NB4 (cell line): ENCODE results near the gene NRN1L.

Source experiments
- MYC ChIP-seq: IDR thresholded peaks from 2 replicates; pipeline ENCODE4 v1.6.1; 2011; ENCODE audit warnings: low read depth, low read length
- POLR2A ChIP-seq: IDR thresholded peaks from 2 replicates; pipeline ENCODE4 v1.6.1; 2011; ENCODE audit warnings: mild to moderate bottlenecking; ENCODE audit not compliant: insufficient read length; ENCODE audit errors: extremely low read depth
- TF ChIP-seq, protein P1 (sequence below): IDR thresholded peaks from one replicate; pipeline ENCODE4 v1.5.1; 2012; ENCODE audit warnings: low read depth, low read length
- TF ChIP-seq, protein P2 (sequence below): IDR thresholded peaks from 2 replicates; pipeline ENCODE4 v1.6.1; 2011; ENCODE audit warnings: low read depth, low read length

DNA sequence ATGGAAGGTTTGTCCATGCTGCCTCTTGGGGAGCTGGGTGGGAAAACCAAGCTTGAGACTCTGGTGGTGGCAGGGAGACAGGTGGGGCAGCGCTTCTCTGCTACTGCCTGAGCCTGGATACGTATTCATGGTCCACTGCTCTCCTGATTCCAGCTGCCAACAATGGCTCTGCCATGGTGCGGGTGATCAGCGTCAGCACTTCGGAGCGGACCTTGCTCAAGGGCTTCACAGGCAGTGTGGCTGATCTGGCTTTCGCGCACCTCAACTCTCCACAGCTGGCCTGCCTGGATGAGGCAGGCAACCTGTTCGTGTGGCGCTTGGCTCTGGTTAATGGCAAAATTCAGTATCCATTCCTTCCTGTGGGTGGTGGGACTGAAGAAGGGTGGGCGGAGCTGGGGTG is 7.6 kb upstream of the NRN1L start:
- TF ChIP-seq, protein P1, sequence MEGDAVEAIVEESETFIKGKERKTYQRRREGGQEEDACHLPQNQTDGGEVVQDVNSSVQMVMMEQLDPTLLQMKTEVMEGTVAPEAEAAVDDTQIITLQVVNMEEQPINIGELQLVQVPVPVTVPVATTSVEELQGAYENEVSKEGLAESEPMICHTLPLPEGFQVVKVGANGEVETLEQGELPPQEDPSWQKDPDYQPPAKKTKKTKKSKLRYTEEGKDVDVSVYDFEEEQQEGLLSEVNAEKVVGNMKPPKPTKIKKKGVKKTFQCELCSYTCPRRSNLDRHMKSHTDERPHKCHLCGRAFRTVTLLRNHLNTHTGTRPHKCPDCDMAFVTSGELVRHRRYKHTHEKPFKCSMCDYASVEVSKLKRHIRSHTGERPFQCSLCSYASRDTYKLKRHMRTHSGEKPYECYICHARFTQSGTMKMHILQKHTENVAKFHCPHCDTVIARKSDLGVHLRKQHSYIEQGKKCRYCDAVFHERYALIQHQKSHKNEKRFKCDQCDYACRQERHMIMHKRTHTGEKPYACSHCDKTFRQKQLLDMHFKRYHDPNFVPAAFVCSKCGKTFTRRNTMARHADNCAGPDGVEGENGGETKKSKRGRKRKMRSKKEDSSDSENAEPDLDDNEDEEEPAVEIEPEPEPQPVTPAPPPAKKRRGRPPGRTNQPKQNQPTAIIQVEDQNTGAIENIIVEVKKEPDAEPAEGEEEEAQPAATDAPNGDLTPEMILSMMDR: no peak
- TF ChIP-seq POLR2A: no peak
- TF ChIP-seq, protein P2, sequence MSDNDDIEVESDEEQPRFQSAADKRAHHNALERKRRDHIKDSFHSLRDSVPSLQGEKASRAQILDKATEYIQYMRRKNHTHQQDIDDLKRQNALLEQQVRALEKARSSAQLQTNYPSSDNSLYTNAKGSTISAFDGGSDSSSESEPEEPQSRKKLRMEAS: no peak
- no peak for TF ChIP-seq MYC
